Astrocyte (in vitro differentiated cells and primary cell): ENCODE measurements around the gene SLC6A16. TPM values are rescaled to one million over a fixed set of nuclear protein-coding genes. Genes with fewer than 3 reads are reported as not detected.

Experiments used
- DNase-seq: peaks from one replicate; pipeline ENCODE4 v3.0.0-alpha.2; 2010; ENCODE audit warnings: low read depth
- FAIRE-seq: peaks from 2 replicates; lab custom pipeline; 2011; peaks lifted over from hg19 to GRCh38; lab: Jason Lieb, UNC
- H2AFZ ChIP-seq: 2 replicates; pipeline ENCODE4 v1.6.0; 2012; ENCODE audit warnings: low read depth, low read length, inconsistent platforms
- H3K27ac ChIP-seq: 2 replicates; pipeline ENCODE4 v1.5.1; 2011; ENCODE audit warnings: low read depth, low read length, inconsistent platforms
- H3K27me3 ChIP-seq: 2 replicates; pipeline ENCODE4 v1.6.0; 2011; ENCODE audit warnings: low read length, inconsistent platforms; ENCODE audit not compliant: insufficient read depth
- H3K36me3 ChIP-seq: 2 replicates; pipeline ENCODE4 v1.5.1; 2011; ENCODE audit warnings: low read length, inconsistent platforms; ENCODE audit not compliant: insufficient read depth
- H3K4me1 ChIP-seq: 2 replicates; pipeline ENCODE4 v1.5.1; 2011; ENCODE audit warnings: low read length, inconsistent platforms; ENCODE audit not compliant: insufficient read depth
- H3K4me2 ChIP-seq: 2 replicates; pipeline ENCODE4 v1.6.0; 2012; ENCODE audit warnings: low read length, inconsistent platforms
- H3K4me3 ChIP-seq: 2 replicates; pipeline ENCODE4 v1.5.1; 2011; ENCODE audit warnings: low read depth, mild to moderate bottlenecking, low read length, inconsistent platforms; ENCODE audit not compliant: insufficient read depth
- H3K79me2 ChIP-seq: 2 replicates; pipeline ENCODE4 v1.6.0; 2012; ENCODE audit warnings: mild to moderate bottlenecking, low read length, inconsistent platforms; ENCODE audit not compliant: insufficient read depth
- H3K9ac ChIP-seq: 2 replicates; pipeline ENCODE4 v1.6.0; 2012; ENCODE audit warnings: mild to moderate bottlenecking, low read length, inconsistent platforms
- H3K9me3 ChIP-seq: 2 replicates; pipeline ENCODE4 v1.5.1; 2012; ENCODE audit warnings: low read depth, mild to moderate bottlenecking, low read length, inconsistent platforms; ENCODE audit not compliant: insufficient read depth
- H4K20me1 ChIP-seq: 2 replicates; pipeline ENCODE4 v1.6.0; 2012; ENCODE audit warnings: low read length, inconsistent platforms; ENCODE audit not compliant: insufficient read depth
- H3K27ac Mint-ChIP-seq: one replicate; pipeline ENCODE4 v1.8.0; 2021; ENCODE audit warnings: mild to moderate bottlenecking, mixed read lengths; ENCODE audit not compliant: unreplicated experiment
- H3K27me3 Mint-ChIP-seq: one replicate; pipeline ENCODE4 v1.8.0; 2021; ENCODE audit warnings: low read depth, mixed read lengths; ENCODE audit not compliant: unreplicated experiment
- H3K36me3 Mint-ChIP-seq: one replicate; pipeline ENCODE4 v1.8.0; 2021; ENCODE audit warnings: low read depth, mixed read lengths; ENCODE audit not compliant: unreplicated experiment
- H3K4me1 Mint-ChIP-seq: one replicate; pipeline ENCODE4 v1.8.0; 2021; ENCODE audit warnings: low read depth, mixed read lengths; ENCODE audit not compliant: unreplicated experiment
- H3K4me3 Mint-ChIP-seq: one replicate; pipeline ENCODE4 v1.8.0; 2021; ENCODE audit warnings: mild to moderate bottlenecking, moderate library complexity, mixed read lengths; ENCODE audit not compliant: unreplicated experiment
- H3K9me3 Mint-ChIP-seq: one replicate; pipeline ENCODE4 v1.8.0; 2021; ENCODE audit warnings: mild to moderate bottlenecking, mixed read lengths; ENCODE audit not compliant: unreplicated experiment
- CTCF ChIP-seq: IDR thresholded peaks from 2 replicates; pipeline ENCODE4 v1.5.1; 2011; ENCODE audit warnings: low read depth, mild to moderate bottlenecking, inconsistent platforms, low read length, moderate library complexity; ENCODE audit not compliant: insufficient read depth
- EZH2 ChIP-seq: IDR thresholded peaks from 2 replicates; pipeline ENCODE4 v1.6.1; 2012; ENCODE audit warnings: mild to moderate bottlenecking, low read length, inconsistent platforms; ENCODE audit not compliant: insufficient read depth
- total RNA-seq: library from RNA; stranded (reverse); gene quantifications from 2 replicates; pipeline ENCODE4 v1.2.1, GENCODE V29; 2021

The SLC6A16 gene
- total RNA-seq, 1 donor from 2014 or later = 4.6 TPM

DNA sequence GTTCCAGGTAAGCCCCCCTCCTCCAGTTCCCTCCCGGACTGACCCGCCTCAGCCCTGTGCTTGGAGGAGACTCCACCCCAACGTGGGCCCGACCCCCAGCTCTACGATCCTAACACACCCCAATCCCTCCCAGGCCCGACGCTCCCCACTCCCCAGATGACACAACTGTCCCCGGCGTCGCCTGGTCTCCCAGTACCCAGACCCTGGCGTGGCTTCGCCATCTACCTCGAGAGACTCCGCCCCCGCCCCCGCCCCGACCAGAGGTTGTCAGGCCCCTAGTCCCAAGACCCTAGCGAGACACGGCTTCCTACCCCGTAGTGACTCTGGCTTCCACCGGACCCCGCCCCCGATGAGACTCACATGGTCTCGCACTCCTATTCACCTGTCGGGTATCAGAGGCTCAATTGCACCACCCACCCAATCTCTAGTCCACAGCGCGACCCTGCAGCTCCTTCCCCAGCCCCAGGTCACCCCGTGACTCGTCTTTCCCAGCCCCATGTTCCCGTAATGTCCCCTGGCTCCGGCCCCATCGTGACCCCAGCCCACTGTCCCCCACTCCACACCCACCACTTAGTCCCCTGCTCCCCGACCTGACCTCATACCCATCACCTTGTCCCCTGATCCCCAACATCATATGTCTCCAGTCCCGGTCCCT, 13.2 kb upstream of the SLC6A16 start:
- Mint-ChIP-seq H3K4me1 (peaks cover 8% of the 10 kb centered on the region), H3K36me3 (peaks cover 28% of the 10 kb centered on the region), H3K27ac (peak overlapping the region; percentile 41), H3K9me3 (peaks cover 3% of the 10 kb centered on the region), H3K4me3 (peak overlapping the region; percentile 34), H3K27me3 (peaks cover 5% of the 10 kb centered on the region)
- H3K27me3 ChIP-seq = no peaks in the 10 kb centered on the region
- peaks cover 6% of the 10 kb centered on the region for H3K4me1 ChIP-seq
- H3K4me2 ChIP-seq = peak overlapping the region; percentile 75
- TF ChIP-seq CTCF = no peak
- no peak overlapping the region for H3K4me3 ChIP-seq
- no peaks in the 10 kb centered on the region for H3K79me2 ChIP-seq
- H3K9ac ChIP-seq = no peak overlapping the region
- H4K20me1 ChIP-seq = peaks cover 43% of the 10 kb centered on the region
- FAIRE-seq (no peak), DNase-seq (no peak)
- H3K27ac ChIP-seq = no peak overlapping the region
- H3K36me3 ChIP-seq = peaks cover 12% of the 10 kb centered on the region
- no peaks in the 10 kb centered on the region for H3K9me3 ChIP-seq
- H2AFZ ChIP-seq = peak overlapping the region; percentile 5

- Mint-ChIP-seq H3K9me3 (peaks cover 3% of the 10 kb centered on the region), H3K4me1 (peaks cover 8% of the 10 kb centered on the region), H3K4me3 (no peak overlapping the region), H3K27me3 (peaks cover 5% of the 10 kb centered on the region), H3K36me3 (peaks cover 21% of the 10 kb centered on the region), H3K27ac (no peak overlapping the region)
- Histone ChIP-seq H3K79me2 (no peaks in the 10 kb centered on the region), H3K4me2 (no peak overlapping the region), H3K27me3 (no peaks in the 10 kb centered on the region), H3K36me3 (peaks cover 5% of the 10 kb centered on the region), H3K9ac (no peak overlapping the region), H3K4me3 (no peak overlapping the region), H3K4me1 (peaks cover 6% of the 10 kb centered on the region), H2AFZ (no peak overlapping the region), H3K27ac (no peak overlapping the region), H4K20me1 (peaks cover 36% of the 10 kb centered on the region), H3K9me3 (no peaks in the 10 kb centered on the region)
- DNase-seq (no peak), FAIRE-seq (no peak)
- TF ChIP-seq EZH2 (no peak), CTCF (no peak)
Observed at GRCh38 chr19:49337267-49338022, 12.5 kb upstream of the SLC6A16 start.
